HT1080 (cell line): ENCODE data around the gene KEAP1. TPM values are rescaled to one million over a fixed set of nuclear protein-coding genes. Genes with fewer than 3 reads are reported as not detected.

Experiments used
- DNase-seq: peaks from one replicate; pipeline ENCODE4 v3.0.0-alpha.2; 2015; ENCODE audit warnings: low read depth
- small RNA-seq: library from RNA; depleted of rRNA; stranded (forward); fragments of <200 nt; gene quantifications from one replicate; pipeline ENCODE3, GENCODE V24; 2014
- total RNA-seq: library from RNA; depleted of rRNA; stranded (reverse); fragments of >200 nt; shearing (Covaris generic); gene quantifications from 2 replicates; pipeline ENCODE4 v1.2.3, GENCODE V29; 2014; rRNA removed

The KEAP1 gene
- total RNA-seq, 1 experiment from 2014 or later: 76.0 TPM

DNA sequence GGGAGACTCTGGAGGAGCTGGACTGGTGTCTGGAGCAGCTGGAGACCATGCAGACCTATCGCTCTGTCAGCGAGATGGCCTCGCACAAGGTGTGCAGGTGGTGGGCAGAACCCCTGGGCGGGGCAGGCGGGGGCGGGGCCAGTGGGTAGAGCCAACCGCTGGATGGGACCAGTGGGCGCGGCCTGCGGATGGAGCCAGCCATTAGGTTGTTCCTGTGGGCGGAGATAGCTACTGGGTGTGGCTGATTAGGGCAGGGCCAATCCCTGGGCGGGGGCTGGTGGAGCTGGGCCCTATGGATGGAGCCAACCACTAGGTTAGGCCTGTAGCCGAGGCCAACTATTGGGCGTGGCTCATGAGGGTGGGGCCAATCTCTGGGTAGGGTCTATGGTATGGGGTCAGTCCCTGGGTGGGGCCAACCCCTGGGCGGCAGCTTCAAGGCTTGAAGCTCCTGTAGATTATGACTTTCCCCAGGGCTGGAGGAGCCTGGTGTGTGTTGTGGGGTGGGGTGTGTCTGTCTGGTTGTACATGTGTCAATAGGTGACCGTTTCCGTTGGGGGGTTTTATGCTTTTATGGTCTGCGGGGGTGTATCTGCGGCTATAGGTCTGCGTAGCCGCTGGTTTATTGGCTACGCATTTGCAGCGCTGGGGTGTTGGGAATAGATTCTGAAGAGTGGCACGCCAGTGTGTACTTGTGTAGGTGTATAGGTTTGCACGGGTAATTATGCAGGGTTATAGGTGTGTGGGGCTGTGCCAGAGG, 52.1 kb downstream of the KEAP1 start:
- DNase-seq: no peak

DNA sequence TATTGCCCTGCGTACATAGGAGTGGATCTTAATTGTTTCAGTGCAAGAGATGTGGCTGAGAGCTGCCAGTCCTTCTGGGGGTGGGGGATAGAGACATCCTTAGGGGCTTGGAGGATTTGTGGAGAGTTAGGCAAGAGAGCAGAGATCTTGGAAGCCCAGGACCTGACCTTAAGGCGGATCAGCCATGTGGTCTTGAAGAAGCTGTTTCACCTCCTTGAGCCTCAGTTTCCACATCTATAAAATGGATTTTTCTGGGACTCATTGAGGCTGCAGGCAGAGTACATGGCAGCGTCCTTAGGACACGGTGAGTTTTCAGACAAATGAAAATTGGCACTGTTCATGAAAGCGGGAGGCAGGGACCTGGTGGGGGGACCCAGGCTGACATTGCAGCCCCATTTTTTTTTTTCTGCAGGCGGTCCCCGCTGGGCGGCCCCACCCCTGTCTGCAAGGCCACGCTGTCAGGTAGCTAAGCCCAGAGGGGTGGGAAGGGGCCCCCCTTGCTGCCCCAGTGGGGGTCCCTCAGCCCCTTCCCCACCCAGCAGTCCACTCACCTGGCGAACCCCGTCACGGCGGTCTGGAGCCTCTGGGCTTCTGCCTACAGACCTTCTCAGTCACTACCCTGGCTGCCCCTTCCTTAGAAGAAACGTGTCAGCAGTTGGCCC, 52.8 kb downstream of the KEAP1 start:
- DNase-seq: no peak

DNA sequence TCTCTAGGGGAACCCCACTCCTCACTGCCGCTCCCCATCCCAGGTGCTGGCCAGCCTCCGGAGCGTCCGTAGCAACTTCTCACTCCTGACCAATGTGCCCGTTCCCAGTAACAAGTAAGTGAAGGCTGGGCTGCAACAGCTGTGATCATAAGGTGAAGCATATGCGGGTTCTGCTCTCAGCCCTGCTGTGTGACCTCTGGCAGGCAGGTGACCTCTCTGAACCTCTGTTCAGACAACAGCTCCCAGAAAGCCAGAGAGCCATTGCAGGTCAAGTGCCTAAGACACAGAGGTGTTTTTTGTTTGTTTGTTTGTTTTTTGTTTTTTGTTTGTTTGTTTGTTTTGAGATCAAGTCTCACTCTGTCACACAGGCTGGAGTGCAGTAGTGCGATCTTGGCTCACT, 54.1 kb downstream of the KEAP1 start:
- no peak for DNase-seq

DNA sequence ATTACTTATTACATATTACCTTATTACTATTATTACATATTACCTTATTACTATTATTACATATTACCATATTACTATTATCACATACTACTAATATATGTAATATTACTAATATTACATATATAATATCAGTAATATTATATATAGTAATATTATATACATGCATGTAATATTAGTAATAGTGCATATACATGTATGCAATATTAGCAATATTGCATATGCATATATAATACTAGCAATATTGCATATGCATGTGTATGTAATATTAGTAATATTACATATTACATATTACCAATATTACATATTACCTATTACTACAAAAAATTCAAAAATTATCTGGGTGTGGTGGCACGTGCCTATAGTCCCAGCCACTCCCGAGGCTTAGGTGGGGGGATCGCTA, 60.5 kb downstream of the KEAP1 start:
- no peak for DNase-seq

DNA sequence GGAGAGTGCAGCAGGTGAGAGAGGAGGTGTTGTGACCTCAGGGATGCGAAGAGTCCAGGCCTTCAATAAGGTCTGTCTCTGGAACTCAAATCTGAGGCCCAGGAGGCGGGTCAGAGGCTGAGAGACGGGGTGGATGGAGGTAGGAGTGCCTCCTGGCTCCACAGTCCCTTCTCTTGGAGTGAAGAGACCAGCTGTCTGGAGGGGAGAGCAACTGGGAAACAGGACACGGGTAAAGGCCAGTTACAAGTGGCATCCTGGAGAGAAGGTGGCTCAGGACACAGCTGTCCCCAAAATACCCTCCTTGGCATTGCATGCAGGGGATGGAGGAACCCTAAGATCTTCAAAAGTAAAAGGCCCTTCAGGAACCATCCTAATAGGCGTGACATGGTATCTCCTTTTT, 63.6 kb downstream of the KEAP1 start:
- DNase-seq: no peak

Small RNA genes within 50 kb of the gene (small RNA-seq; reads per million reads assigned to genes)
- gene MIR1238: not detected
- not detected for gene RNU7-140P

Other genes starting within 250 kb of the KEAP1 start
- 0.27 and 0.30 TPM in 2 replicates for gene ICAM1, start 232.2 kb downstream of the KEAP1 start, total RNA-seq
- gene ICAM4, start 216.4 kb downstream of the KEAP1 start, total RNA-seq: not detected in 2 replicates
- gene ICAM5, start 213.4 kb downstream of the KEAP1 start, total RNA-seq: 0.17 and 0.31 TPM in 2 replicates
- gene ZGLP1, start 193.5 kb downstream of the KEAP1 start, total RNA-seq: 0.43 and 1.7 TPM in 2 replicates
- 31.5 and 42.4 TPM in 2 replicates for gene FDX2, start 187.3 kb downstream of the KEAP1 start, total RNA-seq
- 28.3 and 48.3 TPM in 2 replicates for gene RAVER1, start 169.8 kb downstream of the KEAP1 start, total RNA-seq
- gene ICAM3, start 163.7 kb downstream of the KEAP1 start, total RNA-seq: 8.3 and 8.8 TPM in 2 replicates
- gene TYK2, start 122.8 kb downstream of the KEAP1 start, total RNA-seq: 64.3 and 80.5 TPM in 2 replicates
- gene CDC37, start 99.8 kb downstream of the KEAP1 start, total RNA-seq: 526 and 530 TPM in 2 replicates
- 3.9 and 9.2 TPM in 2 replicates for gene PDE4A, start 82.8 kb downstream of the KEAP1 start, total RNA-seq
- 1.2 and 1.8 TPM in 2 replicates for gene S1PR5, start 14.1 kb upstream of the KEAP1 start, total RNA-seq
- gene ATG4D, start 40.5 kb upstream of the KEAP1 start, total RNA-seq: 31.8 and 36.8 TPM in 2 replicates
- 33.9 and 56.1 TPM in 2 replicates for gene KRI1, start 62.7 kb upstream of the KEAP1 start, total RNA-seq
- gene CDKN2D, start 65.6 kb upstream of the KEAP1 start, total RNA-seq: 6.3 and 14.5 TPM in 2 replicates
- gene AP1M2, start 84.0 kb upstream of the KEAP1 start, total RNA-seq: 5.8 and 8.6 TPM in 2 replicates
- gene SLC44A2, start 122.2 kb upstream of the KEAP1 start, total RNA-seq: 1.6 and 1.8 TPM in 2 replicates
- gene ILF3, start 151.0 kb upstream of the KEAP1 start, total RNA-seq: 169 and 184 TPM in 2 replicates
- gene QTRT1, start 198.1 kb upstream of the KEAP1 start, total RNA-seq: 41.2 and 42.2 TPM in 2 replicates
- 54.9 and 68.0 TPM in 2 replicates for gene DNM2, start 214.7 kb upstream of the KEAP1 start, total RNA-seq